T-helper 1 cell treated with Interleukin-12 subunit alpha and Interleukin-12 subunit beta and Interleukin-4 antibody, amounts not matched to agents 30 μg/mL and 1 μg/mL, for 36 hours (primary cell): ENCODE results near the gene OR52E1.

ENCODE experiments used
- H3K27ac Mint-ChIP-seq: one replicate; pipeline ENCODE4 v1.8.0; 2021; ENCODE audit warnings: mild to moderate bottlenecking, mixed read lengths
- H3K27me3 Mint-ChIP-seq: one replicate; pipeline ENCODE4 v1.8.0; 2021; ENCODE audit warnings: low read depth, mixed read lengths
- H3K36me3 Mint-ChIP-seq: one replicate; pipeline ENCODE4 v1.8.0; 2021; ENCODE audit warnings: low read depth, mixed read lengths
- H3K4me1 Mint-ChIP-seq: one replicate; pipeline ENCODE4 v1.8.0; 2021; ENCODE audit warnings: low read depth, mixed read lengths
- H3K4me3 Mint-ChIP-seq: one replicate; pipeline ENCODE4 v1.8.0; 2021; ENCODE audit warnings: mild to moderate bottlenecking, moderate library complexity, mixed read lengths
- H3K9me3 Mint-ChIP-seq: one replicate; pipeline ENCODE4 v1.8.0; 2021; ENCODE audit warnings: mixed read lengths

OR52E1 gene

GRCh38 chr11:5088556-5088955 is 19.2 kb downstream of the OR52E1 start:
- Mint-ChIP-seq H3K36me3 (no peaks in the 10 kb centered on the region), H3K9me3 (no peaks in the 10 kb centered on the region), H3K27ac (no peak overlapping the region), H3K4me1 (no peaks in the 10 kb centered on the region), H3K27me3 (no peaks in the 10 kb centered on the region), H3K4me3 (no peak overlapping the region)

DNA sequence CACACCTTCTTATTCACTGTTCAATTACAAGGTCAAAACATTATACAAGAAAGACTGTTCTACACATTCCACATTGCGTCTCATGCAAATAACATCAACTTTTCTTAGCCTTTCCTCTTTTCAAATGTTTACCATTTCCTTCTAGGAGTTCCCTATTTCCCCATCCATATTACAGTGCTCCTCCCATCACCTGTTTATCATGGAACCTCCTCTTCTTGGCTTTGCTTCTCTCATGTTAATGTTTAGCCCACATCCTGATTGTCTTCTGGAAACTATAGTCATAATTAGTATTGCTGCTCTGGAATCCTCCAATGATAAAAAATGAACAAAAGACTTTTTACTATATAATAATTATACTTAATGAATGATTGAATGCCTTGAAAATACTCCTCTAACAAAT is 21.3 kb downstream of the OR52E1 start:
- H3K36me3 Mint-ChIP-seq, result no peaks in the 10 kb centered on the region
- H3K27ac Mint-ChIP-seq, result no peak overlapping the region
- H3K4me1 Mint-ChIP-seq, result no peaks in the 10 kb centered on the region
- H3K9me3 Mint-ChIP-seq, result no peaks in the 10 kb centered on the region
- no peak overlapping the region for H3K4me3 Mint-ChIP-seq
- no peaks in the 10 kb centered on the region for H3K27me3 Mint-ChIP-seq

DNA sequence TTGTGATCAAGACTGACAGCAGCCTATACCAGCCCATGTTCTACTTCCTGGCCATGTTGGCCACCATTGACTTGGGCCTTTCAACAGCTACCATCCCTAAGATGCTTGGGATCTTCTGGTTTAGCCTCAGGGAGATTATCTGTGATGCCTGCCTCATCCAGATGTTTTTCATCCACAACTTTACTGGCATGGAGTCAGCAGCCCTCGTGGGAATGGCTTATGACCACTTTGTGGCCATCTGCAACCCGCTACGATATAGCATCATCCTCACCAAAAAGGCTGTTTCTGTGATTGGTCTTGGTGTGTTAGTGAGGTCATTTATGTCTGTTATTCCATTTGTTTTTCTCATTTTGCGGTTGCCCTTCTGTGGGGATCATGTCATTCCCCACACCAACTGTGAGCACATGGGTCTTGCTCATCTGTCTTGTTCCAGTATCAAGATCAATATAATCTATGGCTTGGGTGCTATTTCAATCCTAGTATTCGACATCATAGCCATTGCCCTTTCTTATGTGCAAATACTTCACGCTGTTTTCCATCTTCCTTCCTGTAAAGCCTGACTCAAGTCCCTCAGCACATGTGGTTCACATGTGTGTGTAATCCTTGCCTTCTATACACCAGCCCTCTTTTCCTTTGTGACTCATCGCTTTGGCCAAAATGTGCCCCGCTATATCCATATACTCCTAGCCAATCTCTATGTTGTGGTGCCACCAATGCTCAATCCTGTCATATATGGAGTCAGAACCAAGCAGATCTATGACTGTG is 23.6 kb downstream of the OR52E1 start:
- no peaks in the 10 kb centered on the region for H3K9me3 Mint-ChIP-seq
- no peaks in the 10 kb centered on the region for H3K4me1 Mint-ChIP-seq
- no peak overlapping the region for H3K27ac Mint-ChIP-seq
- H3K27me3 Mint-ChIP-seq, result no peaks in the 10 kb centered on the region
- no peak overlapping the region for H3K4me3 Mint-ChIP-seq
- H3K36me3 Mint-ChIP-seq, result no peaks in the 10 kb centered on the region

- Mint-ChIP-seq H3K27ac (no peak overlapping the region), H3K27me3 (no peaks in the 10 kb centered on the region), H3K4me3 (no peak overlapping the region), H3K9me3 (no peaks in the 10 kb centered on the region), H3K4me1 (no peaks in the 10 kb centered on the region), H3K36me3 (no peaks in the 10 kb centered on the region)
Observed at GRCh38 chr11:5096011-5096410, 26.6 kb downstream of the OR52E1 start.

GRCh38 chr11:5102246-5102645 is 32.9 kb downstream of the OR52E1 start:
- Mint-ChIP-seq H3K9me3 (no peaks in the 10 kb centered on the region), H3K27me3 (no peaks in the 10 kb centered on the region), H3K27ac (no peak overlapping the region), H3K4me3 (no peak overlapping the region), H3K4me1 (no peaks in the 10 kb centered on the region), H3K36me3 (no peaks in the 10 kb centered on the region)

GRCh38 chr11:5103066-5103465 is 33.7 kb downstream of the OR52E1 start:
- H3K27ac Mint-ChIP-seq, result no peak overlapping the region
- no peak overlapping the region for H3K4me3 Mint-ChIP-seq
- no peaks in the 10 kb centered on the region for H3K9me3 Mint-ChIP-seq

GRCh38 chr11:5107285-5107684 is 37.9 kb downstream of the OR52E1 start:
- Mint-ChIP-seq H3K27me3 (no peaks in the 10 kb centered on the region), H3K27ac (no peak overlapping the region), H3K9me3 (no peaks in the 10 kb centered on the region), H3K36me3 (no peaks in the 10 kb centered on the region), H3K4me1 (no peaks in the 10 kb centered on the region), H3K4me3 (no peak overlapping the region)

More at GRCh38 chr11:5103066-5103465, 33.7 kb downstream of the OR52E1 start:
- Mint-ChIP-seq H3K36me3 (no peaks in the 10 kb centered on the region), H3K4me1 (no peaks in the 10 kb centered on the region), H3K27me3 (no peaks in the 10 kb centered on the region)

GRCh38 chr11:5115339-5115738 is 46.0 kb downstream of the OR52E1 start:
- H3K27ac Mint-ChIP-seq, result no peak overlapping the region
- no peak overlapping the region for H3K4me3 Mint-ChIP-seq
- H3K36me3 Mint-ChIP-seq, result no peaks in the 10 kb centered on the region

DNA sequence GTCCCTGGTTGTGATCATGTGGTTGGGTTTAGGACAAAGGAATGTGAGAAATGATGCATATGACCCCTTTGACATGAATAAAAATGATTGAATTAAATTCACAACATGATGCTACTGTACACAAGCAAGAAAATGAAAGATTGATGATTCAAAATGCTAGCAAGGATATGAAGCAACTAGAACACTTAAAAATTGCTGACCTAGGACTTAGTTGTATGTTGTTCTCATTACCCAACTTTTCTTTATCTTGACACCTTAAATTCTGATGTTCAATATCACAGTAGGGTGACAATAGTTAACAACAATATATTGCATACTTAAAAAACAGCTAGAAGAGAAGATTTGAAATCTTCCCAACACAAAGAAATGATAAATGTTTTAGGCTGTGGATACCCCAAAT is 48.2 kb downstream of the OR52E1 start:
- no peaks in the 10 kb centered on the region for H3K27me3 Mint-ChIP-seq
- H3K4me1 Mint-ChIP-seq, result no peaks in the 10 kb centered on the region
- H3K27ac Mint-ChIP-seq, result no peak overlapping the region
- no peak overlapping the region for H3K4me3 Mint-ChIP-seq
- H3K9me3 Mint-ChIP-seq, result no peaks in the 10 kb centered on the region
- no peaks in the 10 kb centered on the region for H3K36me3 Mint-ChIP-seq

More at GRCh38 chr11:5115339-5115738, 46.0 kb downstream of the OR52E1 start:
- H3K9me3 Mint-ChIP-seq, result no peaks in the 10 kb centered on the region
- H3K4me1 Mint-ChIP-seq, result no peaks in the 10 kb centered on the region
- no peaks in the 10 kb centered on the region for H3K27me3 Mint-ChIP-seq

DNA sequence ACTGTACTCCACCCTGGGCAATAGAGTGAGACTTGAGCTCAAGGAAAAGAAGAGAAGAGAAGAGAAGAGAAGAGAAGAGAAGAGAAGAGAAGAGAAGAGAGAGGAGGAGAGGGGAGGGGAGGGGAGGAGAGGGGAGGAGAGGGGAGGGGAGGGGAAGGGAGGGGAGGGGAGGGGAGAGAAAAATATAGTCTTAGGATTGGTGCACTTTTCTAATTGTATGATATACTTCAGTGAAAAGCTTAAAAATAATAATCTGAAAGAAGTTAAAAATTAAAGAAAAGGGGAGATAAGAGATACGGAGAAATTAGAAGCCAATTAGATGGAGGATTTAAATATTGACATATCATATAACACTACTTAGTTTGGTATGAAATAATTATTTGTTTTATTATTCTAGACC is 49.5 kb downstream of the OR52E1 start:
- Mint-ChIP-seq H3K9me3 (no peaks in the 10 kb centered on the region), H3K27ac (no peak overlapping the region), H3K4me3 (no peak overlapping the region), H3K4me1 (no peaks in the 10 kb centered on the region), H3K27me3 (no peaks in the 10 kb centered on the region), H3K36me3 (no peaks in the 10 kb centered on the region)
